ENCODE data around the gene HSF5. TPM values are rescaled to one million over a fixed set of nuclear protein-coding genes. Genes with fewer than 3 reads are reported as not detected.

Gene HSF5
- total and polyA plus RNA-seq, 2 of the 4 experiments (the other 2 are of a cell fraction), result not detected

DNA sequence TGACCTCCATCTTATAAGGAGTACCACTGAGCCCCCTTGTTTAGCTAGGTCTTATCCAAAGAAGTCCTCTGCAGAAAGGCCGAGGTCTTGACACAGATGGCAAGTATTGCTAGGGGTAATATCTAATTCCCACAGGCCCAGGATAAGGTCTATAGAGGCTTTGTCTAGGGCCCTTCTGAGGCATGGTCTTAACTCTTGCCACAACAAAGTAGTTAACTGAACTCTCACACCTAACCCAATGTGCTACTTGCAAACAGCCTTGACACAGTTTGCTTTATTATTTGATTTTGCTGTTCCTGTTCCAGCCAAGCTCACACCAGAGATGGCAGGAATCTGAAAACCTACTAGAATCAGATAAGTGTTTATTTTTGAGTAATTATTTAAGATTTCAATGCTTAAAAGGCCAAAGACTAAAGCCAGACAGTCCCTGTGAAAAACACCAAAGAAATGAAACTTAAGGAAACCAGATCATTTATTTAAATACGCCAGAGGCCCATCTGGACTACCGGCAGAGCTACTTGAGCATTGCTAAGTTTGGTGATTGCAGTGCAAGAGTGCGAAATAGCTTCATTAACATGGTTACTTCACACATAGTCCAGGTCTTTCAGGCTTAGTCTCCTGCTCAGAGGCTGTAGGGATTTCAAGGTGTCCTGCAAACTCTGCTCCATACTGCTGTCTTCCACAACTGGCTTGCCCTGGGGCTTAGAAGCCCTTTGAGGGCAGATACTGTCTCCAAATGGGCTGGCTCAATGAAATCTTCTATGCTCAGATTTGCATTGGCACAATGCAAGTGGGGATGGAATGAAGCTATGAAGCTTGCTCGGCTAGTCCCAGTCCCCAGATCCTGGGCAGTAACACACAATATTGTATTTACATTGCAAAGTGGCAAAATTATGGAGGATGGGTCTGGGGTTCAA is 107.7 kb downstream of the HSF5 start:
- no TSS peak for BruUV-seq (replicated peaks)
- no peak overlapping the region for H2BK120ac ChIP-seq (ENCODE audit: low read depth, low read length)
- no peak overlapping the region for H3K27ac ChIP-seq (ENCODE audit: insufficient read depth, low read length)
- H3K23ac ChIP-seq (ENCODE audit: low read depth, low read length), result no peak overlapping the region
- in situ Hi-C loops (cut with MboI; ENCODE audit: low sequenced_read_pairs) (no loop called here), dilution Hi-C loops (cut with HindIII; ENCODE audit: low sequenced_read_pairs, unreplicated experiment) (no loop called here), intact Hi-C loops (cut with micrococcal nuclease) (no loop called here)
- TF ChIP-seq SMC3 (IDR thresholded peaks at IDR 0.05; ENCODE audit: low read depth, low read length), result no peak
- no peak for TF ChIP-seq POLR2A (IDR thresholded peaks at IDR 0.05; ENCODE audit: low read depth, low read length)
- no peak for TF ChIP-seq RCOR1 (IDR thresholded peaks at IDR 0.05; ENCODE audit: insufficient replicate concordance, low read length)
- no peak overlapping the region for H2BK5ac ChIP-seq (ENCODE audit: low read depth, low read length, poor library complexity, severe bottlenecking)
- no peak overlapping the region for H3K4ac ChIP-seq (ENCODE audit: low read depth, low read length)
- H3K9ac ChIP-seq (ENCODE audit: low read depth, low read length), result no peak overlapping the region
- H2BK15ac ChIP-seq (ENCODE audit: low read depth, low read length), result no peak overlapping the region
- no peaks in the 10 kb centered on the region for H3K79me1 ChIP-seq (ENCODE audit: low read depth in 1 of 2, low read length in 2 of 2)
- H3K18ac ChIP-seq (ENCODE audit: low read depth, low read length), result no peak overlapping the region
- no peak for DNase-seq
- H2BK20ac ChIP-seq (ENCODE audit: low read depth, low read length), result no peak overlapping the region
- no peak overlapping the region for H3K4me3 ChIP-seq (ENCODE audit: insufficient read depth, low read depth, low read length)
- no peak for ATAC-seq (ENCODE audit: low read depth)
- H2AK9ac ChIP-seq (replicated peaks; ENCODE audit: low read depth, low read length, poor library complexity), result no peak overlapping the region
- no peaks in the 10 kb centered on the region for H3K36me3 ChIP-seq (ENCODE audit: control insufficient read depth, insufficient read depth, low read length)
- POLR2A ChIA-PET (ENCODE audit: unreplicated experiment), result no interaction called here
- no peak overlapping the region for H2AK5ac ChIP-seq (ENCODE audit: low read depth, low read length)
- no peak overlapping the region for H2AFZ ChIP-seq (replicated peaks; ENCODE audit: low read length, poor library complexity)
- CTCF ChIA-PET, result interaction anchor here (0.5 kb wide), 1 partner anchor 120 kb away, joined by 5 read pairs; no protein-coding TSS in a partner anchor
- H4K5ac ChIP-seq (ENCODE audit: low read depth, low read length), result no peak overlapping the region
- H4K8ac ChIP-seq (ENCODE audit: low read depth in 2 of 2, low read length in 2 of 2), result no peak overlapping the region
- H4K91ac ChIP-seq (ENCODE audit: insufficient read depth, low read depth, low read length), result no peak overlapping the region
- no CpG with 5 or more reads among the region's 5 CpGs for WGBS, 2 experiments (ENCODE audit: extremely low coverage in 2 of 2, insufficient read length in 1 of 2)
- no peaks in the 10 kb centered on the region for H3K4me1 ChIP-seq (ENCODE audit: control insufficient read depth, insufficient read depth, low read length)
- H4K20me1 ChIP-seq (ENCODE audit: insufficient read depth, low read length), result no peaks in the 10 kb centered on the region
- no peaks in the 10 kb centered on the region for H3K9me1 ChIP-seq (ENCODE audit: insufficient read depth, low read length)
- H3K27me3 ChIP-seq (ENCODE audit: control insufficient read depth, insufficient read depth, low read length), result peaks cover 23% of the 10 kb centered on the region
- no peaks in the 10 kb centered on the region for H3K9me3 ChIP-seq (ENCODE audit: control insufficient read depth, insufficient read depth, low read length)
- H3K4me2 ChIP-seq (ENCODE audit: low read depth, low read length), result no peak overlapping the region
- H3K56ac ChIP-seq (ENCODE audit: extremely low read depth, insufficient read depth, low read length), result no peak overlapping the region
- H3K14ac ChIP-seq (replicated peaks; ENCODE audit: low read depth, low read length), result no peak overlapping the region

Measured in IMR-90 (cell line).